Activated CD8-positive, alpha-beta memory T cell treated with anti-CD3 and anti-CD28 coated beads, Interleukin-2, amount 50 U/mL, for 1 hour (primary cell): Measurements from ENCODE around the gene LY6G6F.

Experiments used
- DNase-seq: peaks from one replicate; pipeline ENCODE4 v3.0.0-alpha.2; 2020; ENCODE audit errors: extremely low read depth

The LY6G6F gene

DNA sequence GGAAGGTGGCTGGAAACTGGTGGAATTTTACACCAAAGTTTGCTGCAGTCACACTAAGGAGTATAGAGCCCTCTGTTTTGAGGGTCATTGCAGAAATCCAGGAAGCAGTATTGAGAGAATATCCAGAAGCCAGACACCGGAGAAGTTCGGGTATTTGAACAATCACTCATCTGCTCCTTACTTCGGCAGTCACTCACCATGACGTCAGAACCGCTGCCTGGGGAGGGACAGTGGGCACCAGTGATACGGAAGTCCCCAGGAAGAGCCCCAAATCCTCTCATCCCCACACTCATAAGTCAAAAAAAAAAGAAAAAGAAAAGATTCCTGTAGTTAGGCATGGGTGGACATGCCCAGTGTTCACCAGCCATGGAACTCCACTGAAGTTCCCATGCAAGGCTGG lies 29.8 kb upstream of the LY6G6F start:
- no peak for DNase-seq

DNA sequence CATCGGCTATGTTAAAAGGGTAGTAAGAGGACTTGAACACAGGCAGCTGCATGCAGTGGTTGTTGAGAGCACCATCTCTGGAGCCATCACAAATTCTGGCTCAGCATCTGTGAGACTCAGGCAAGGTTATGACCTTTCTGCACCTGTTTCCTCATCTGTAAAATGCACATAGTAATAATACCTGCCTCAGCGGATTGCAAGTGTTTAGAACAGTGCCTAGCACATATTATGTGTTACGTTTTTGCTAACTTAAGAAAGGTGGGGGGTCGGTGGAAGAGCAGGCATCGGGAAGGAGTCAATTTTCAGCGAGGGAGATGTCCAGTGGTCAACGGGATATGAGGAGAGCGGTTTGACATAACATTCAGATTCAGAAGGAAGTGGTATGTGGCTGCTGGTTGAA lies 28.7 kb upstream of the LY6G6F start:
- no peak for DNase-seq

DNA sequence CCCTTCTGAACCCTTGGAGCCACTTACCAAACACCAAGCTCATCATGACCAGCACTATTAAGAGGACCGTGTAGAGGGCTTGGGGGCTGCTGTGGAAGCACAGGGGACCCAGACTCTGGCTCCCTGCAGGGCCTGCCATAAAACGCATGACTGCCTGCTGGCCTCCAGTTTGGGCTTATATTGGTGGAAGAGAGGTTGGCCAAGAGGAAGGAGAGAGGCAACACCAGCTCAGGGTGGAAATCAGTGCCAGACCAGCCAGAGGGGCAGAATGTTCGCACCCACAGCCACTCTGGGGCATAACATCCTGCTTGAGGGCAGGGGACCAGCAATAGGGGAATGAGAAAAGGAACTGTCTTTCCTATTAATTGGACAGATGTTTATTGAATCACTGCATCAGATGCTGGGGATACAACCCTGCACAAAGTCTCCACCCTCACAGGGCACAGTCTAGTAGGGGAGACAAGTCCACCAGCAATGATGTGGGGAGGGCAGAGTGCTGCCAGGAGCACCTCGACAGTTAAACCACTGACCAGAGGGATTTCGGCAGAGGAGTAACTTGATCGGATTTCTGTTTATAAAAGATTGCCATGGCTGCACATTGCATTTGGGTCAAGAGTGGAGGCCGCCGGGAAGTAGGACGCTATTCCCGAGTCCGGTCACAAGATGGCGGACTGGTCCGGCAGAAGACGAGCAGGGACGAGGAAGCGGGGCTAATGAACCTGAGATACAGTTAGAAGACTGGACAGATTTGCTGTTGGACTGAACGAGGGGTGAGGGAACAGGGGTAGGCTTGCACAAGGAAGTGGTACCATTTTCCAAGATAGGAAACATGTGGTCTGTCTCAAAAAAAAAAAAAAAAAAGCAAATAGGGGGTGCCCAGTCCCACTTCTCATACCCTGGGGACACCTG lies 26.2 kb upstream of the LY6G6F start, which contains the start of gene LY6G5C:
LY6G5C (minus strand) TSS at position 842 of the 909 bp plus-strand sequence; CDS start at position 148, 694 bp downstream.
- no peak for DNase-seq

GRCh38 chr6:31681135-31681671 lies 25.5 kb upstream of the LY6G6F start:
- DNase-seq: no peak

- DNase-seq: no peak
Observed at GRCh38 chr6:31683591-31683990, 23.1 kb upstream of the LY6G6F start.

DNA sequence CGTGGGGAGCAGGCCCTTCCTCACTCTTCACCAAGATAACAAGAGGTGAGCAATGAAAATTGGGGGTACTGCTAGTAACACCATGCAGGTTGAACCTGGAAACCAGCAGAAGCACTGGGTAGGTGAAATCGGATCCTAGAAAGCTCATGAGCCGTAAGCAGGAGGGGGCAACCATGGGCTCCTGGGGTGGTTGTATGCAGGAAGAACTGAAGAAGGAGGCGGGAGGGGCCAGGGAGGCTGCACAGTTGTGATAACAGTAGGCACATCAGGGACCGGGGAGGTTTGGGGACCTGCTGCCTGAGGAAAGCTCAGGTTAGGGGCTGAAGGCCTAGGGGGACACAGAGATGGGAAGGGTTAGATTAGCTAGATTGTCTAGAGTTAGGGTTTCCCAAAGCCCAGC lies 20.2 kb upstream of the LY6G6F start:
- no peak for DNase-seq

- no peak for DNase-seq
Observed at GRCh38 chr6:31687321-31687720, 19.3 kb upstream of the LY6G6F start.

GRCh38 chr6:31687860-31688693 lies 18.6 kb upstream of the LY6G6F start:
- no peak for DNase-seq

GRCh38 chr6:31689249-31690110 lies 17.2 kb upstream of the LY6G6F start:
- DNase-seq: no peak

DNA sequence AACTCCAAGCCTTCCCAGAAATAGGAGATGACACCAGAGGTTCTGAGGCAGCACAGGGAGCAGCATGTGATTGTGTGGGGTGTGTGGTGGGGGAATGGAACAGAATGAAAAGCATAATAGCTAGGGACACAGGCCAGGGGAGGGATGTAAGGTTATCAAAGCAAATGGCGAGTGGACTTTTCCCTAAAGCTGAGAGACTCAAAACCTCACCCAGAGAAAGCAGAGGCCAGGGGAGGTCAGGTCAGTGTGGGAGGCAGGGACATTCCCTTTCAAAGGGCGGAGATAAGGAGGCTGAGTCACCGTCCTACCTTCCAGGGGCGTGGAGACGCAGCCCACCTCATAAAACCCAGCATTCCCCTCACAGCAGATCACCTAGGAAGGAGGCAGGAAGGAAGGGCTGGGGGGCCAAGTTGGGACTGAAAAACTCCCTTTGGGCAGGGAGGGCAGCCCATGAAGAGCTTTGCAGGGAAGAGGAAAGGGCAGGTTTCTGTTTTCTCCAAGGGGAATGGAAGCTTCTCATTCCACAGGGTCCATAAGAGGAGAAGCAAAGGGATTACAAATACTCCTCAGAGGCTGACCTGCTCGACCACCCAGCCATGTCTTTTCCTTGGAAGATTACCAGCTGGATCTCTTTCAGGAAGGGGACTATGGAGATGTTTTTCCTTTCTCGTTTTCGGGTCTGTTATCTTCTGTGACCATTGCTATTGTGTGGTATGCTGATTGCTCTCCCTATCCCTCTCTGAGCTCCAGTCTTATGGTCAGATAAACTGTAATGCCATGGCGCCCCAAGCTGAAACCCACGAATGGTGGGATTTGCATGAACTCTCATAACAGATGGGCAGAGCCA lies 16.2 kb upstream of the LY6G6F start:
- DNase-seq: no peak

DNA sequence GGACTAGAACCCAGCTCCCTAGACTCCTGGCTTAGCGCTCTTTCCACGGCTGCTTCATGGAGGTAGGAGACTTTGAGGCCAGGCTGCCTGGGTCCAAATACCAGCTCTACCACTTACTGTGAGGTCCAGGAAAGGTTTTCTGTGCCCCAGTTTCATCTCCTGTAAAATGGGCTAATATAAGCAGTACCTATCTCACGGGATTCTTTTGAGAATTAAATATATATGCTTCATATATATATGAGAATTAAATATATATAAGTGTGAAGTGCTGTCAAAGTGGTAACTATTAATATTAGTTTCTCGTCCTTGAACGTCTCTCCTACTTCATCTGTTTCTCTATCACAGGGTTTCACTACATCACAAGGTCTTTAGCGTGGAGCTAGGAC lies 15.6 kb upstream of the LY6G6F start:
- DNase-seq: no peak

GRCh38 chr6:31691564-31692108 lies 15.0 kb upstream of the LY6G6F start:
- DNase-seq: no peak

GRCh38 chr6:31692353-31692752 lies 14.3 kb upstream of the LY6G6F start:
- DNase-seq: no peak

GRCh38 chr6:31692886-31693285 lies 13.8 kb upstream of the LY6G6F start:
- DNase-seq: no peak

DNA sequence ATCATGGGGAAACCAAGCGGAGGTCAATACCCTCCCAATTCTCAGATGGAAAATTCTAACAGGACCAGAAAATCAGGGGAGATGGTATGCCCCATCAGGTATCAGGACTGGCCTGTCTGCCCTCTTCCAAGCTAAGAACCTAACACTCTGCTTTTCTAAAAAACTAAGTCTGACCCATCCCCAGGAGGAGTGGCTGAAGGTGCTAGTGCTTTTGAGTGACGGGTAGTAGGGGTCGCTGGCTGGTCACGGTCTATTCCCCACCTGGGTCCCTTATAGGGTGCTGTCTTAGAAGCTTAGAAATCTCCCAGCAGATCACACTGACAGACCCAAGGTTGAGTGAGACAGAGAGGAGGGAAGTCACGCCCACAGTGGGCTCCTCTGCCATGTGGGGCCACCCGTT lies 13.1 kb upstream of the LY6G6F start:
- DNase-seq: no peak

- DNase-seq: no peak
Observed at GRCh38 chr6:31697555-31697954, 9.1 kb upstream of the LY6G6F start.

DNA sequence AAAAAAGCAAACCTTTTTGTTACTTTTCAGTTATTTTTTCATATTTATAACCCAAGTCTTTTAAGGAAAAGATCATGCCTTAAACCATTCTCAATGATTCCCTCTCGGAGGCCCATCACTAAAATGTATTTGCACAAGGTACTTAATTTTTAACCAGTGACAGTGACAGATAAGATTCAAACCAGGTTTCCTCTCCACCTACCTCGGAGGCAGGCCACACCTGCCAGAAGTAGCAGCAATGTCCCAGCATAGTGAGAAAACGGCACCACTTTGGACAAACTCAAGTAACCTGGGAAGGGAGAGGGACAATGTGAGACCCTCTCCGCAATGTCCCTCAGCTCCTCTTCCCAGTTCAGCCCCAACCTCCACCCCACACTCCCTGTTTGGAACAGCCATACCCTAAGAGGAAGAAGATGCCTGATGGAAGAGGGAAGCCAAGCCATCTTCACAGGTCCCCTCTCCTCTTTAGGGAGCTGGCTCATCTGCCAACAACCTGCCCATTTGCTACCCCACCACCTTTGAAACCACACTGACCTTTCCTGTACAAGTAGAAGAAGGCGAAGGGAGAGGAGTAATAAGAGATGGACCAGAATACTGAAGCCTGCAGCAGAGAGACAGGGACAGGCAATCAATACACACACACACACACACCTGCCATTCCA lies 5.8 kb upstream of the LY6G6F start:
- no peak for DNase-seq

GRCh38 chr6:31701666-31702404 lies 4.8 kb upstream of the LY6G6F start:
- DNase-seq: no peak

- no peak for DNase-seq
Observed at GRCh38 chr6:31702405-31702818, 4.3 kb upstream of the LY6G6F start.
